Measurements from ENCODE around the gene OR2A5. TPM values are rescaled to one million over a fixed set of nuclear protein-coding genes. Genes with fewer than 3 reads are reported as not detected.
"Not testable (repeated sequence)": the region's sequence is repeated elsewhere in the genome, so short reads cannot be mapped to it uniquely, and the experiment has no call there.

Gene OR2A5
- polyA plus RNA-seq (ENCODE audit: insufficient read length in 4 of 4), result under 1 TPM in 2 of 4 donors, not detected in 2; 0.02 to 0.35 TPM

- no peak for DNase-seq (ENCODE audit: low read depth in 4 of 4, low spot score in 2 of 4)
Measured at GRCh38 chr7:144048648-144049047, at the start of gene OR2A5. Gene OR2A5, plus strand, starts transcription at chr7:144048948. Its CDS starts 1,454 bp downstream, at chr7:144050402.

- no peak for DNase-seq (ENCODE audit: low read depth in 4 of 4, low spot score in 2 of 4)
Measured at GRCh38 chr7:144000020-144000419, 48.7 kb upstream of the OR2A5 start, which contains the start of gene OR6B1. Gene OR6B1, plus strand, starts transcription at chr7:144000320. Its CDS starts 3,677 bp downstream, at chr7:144003997.

- no peak for DNase-seq (ENCODE audit: low read depth in 4 of 4, low spot score in 2 of 4)
Measured at GRCh38 chr7:144001543-144001942, 47.2 kb upstream of the OR2A5 start.

GRCh38 chr7:144004703-144005102 lies 44.0 kb upstream of the OR2A5 start:
- DNase-seq (ENCODE audit: low read depth in 4 of 4, low spot score in 2 of 4), result no peak

GRCh38 chr7:144006029-144006691 lies 42.6 kb upstream of the OR2A5 start:
- DNase-seq (ENCODE audit: low read depth in 4 of 4, low spot score in 2 of 4), result no peak

GRCh38 chr7:144006692-144007042 lies 42.1 kb upstream of the OR2A5 start:
- DNase-seq (ENCODE audit: low read depth in 4 of 4, low spot score in 2 of 4), result no peak

GRCh38 chr7:144009361-144009760 lies 39.4 kb upstream of the OR2A5 start:
- DNase-seq (ENCODE audit: low read depth in 4 of 4, low spot score in 2 of 4), result no peak

- DNase-seq (ENCODE audit: low read depth in 4 of 4, low spot score in 2 of 4), result not testable (repeated sequence)
Measured at GRCh38 chr7:144010061-144010460, 38.7 kb upstream of the OR2A5 start.

- not testable (repeated sequence) for DNase-seq (ENCODE audit: low read depth in 4 of 4, low spot score in 2 of 4)
Measured at GRCh38 chr7:144010821-144011220, 37.9 kb upstream of the OR2A5 start.

- DNase-seq (ENCODE audit: low read depth in 4 of 4, low spot score in 2 of 4), result no peak
Measured at GRCh38 chr7:144011458-144012230, 37.1 kb upstream of the OR2A5 start.

GRCh38 chr7:144018065-144018464 lies 30.7 kb upstream of the OR2A5 start:
- no peak for DNase-seq (ENCODE audit: low read depth in 4 of 4, low spot score in 2 of 4)

- DNase-seq (ENCODE audit: low read depth in 4 of 4, low spot score in 2 of 4), result no peak
Measured at GRCh38 chr7:144019457-144019856, 29.3 kb upstream of the OR2A5 start.

GRCh38 chr7:144020340-144020739 lies 28.4 kb upstream of the OR2A5 start:
- DNase-seq (ENCODE audit: low read depth in 4 of 4, low spot score in 2 of 4), result no peak

GRCh38 chr7:144022169-144022568 lies 26.6 kb upstream of the OR2A5 start:
- no peak for DNase-seq (ENCODE audit: low read depth in 4 of 4, low spot score in 2 of 4)

- DNase-seq (ENCODE audit: low read depth in 4 of 4, low spot score in 2 of 4), result no peak
Measured at GRCh38 chr7:144023171-144023827, 25.4 kb upstream of the OR2A5 start.

GRCh38 chr7:144024213-144024612 lies 24.5 kb upstream of the OR2A5 start:
- no peak for DNase-seq (ENCODE audit: low read depth in 4 of 4, low spot score in 2 of 4)

GRCh38 chr7:144026203-144026883 lies 22.4 kb upstream of the OR2A5 start:
- no peak for DNase-seq (ENCODE audit: low read depth in 4 of 4, low spot score in 2 of 4)

GRCh38 chr7:144027070-144027469 lies 21.7 kb upstream of the OR2A5 start:
- DNase-seq (ENCODE audit: low read depth in 4 of 4, low spot score in 2 of 4), result peak in 1 of 4 donors; percentile 9

GRCh38 chr7:144027974-144028373 lies 20.8 kb upstream of the OR2A5 start:
- no peak for DNase-seq (ENCODE audit: low read depth in 4 of 4, low spot score in 2 of 4)

- no peak for DNase-seq (ENCODE audit: low read depth in 4 of 4, low spot score in 2 of 4)
Measured at GRCh38 chr7:144028547-144028946, 20.2 kb upstream of the OR2A5 start.

- no peak for DNase-seq (ENCODE audit: low read depth in 4 of 4, low spot score in 2 of 4)
Measured at GRCh38 chr7:144032516-144032915, 16.2 kb upstream of the OR2A5 start.

All from left renal cortex interstitium (tissue), 4 donors.